GM19468 (cell line): ENCODE data around the gene MED27.
"Not testable (repeated sequence)": the region's sequence is repeated elsewhere in the genome, so short reads cannot be mapped to it uniquely, and the experiment has no call there.

ENCODE experiments used
- ATAC-seq: cut with Tn5 transposase; IDR thresholded peaks from one replicate; pipeline ENCODE4 v1.9.1; 2021; ENCODE audit warnings: mild to moderate bottlenecking, moderate library complexity, moderate number of reproducible peaks; ENCODE audit not compliant: unreplicated experiment; ENCODE audit errors: extremely low read depth

Gene MED27

GRCh38 chr9:132020820-132021510 lies 58.7 kb downstream of the MED27 start:
- no peak for ATAC-seq

- no peak for ATAC-seq
These were observed 59.4 kb downstream of the MED27 start for GRCh38 chr9:132020272-132020671.

GRCh38 chr9:132019702-132020101 lies 60.0 kb downstream of the MED27 start:
- no peak for ATAC-seq

GRCh38 chr9:132018957-132019405 lies 60.7 kb downstream of the MED27 start:
- ATAC-seq = no peak

- ATAC-seq = no peak
These were observed 63.2 kb downstream of the MED27 start for GRCh38 chr9:132016456-132016855.

- no peak for ATAC-seq
These were observed 63.8 kb downstream of the MED27 start for GRCh38 chr9:132015866-132016265.

- no peak for ATAC-seq
These were observed 65.4 kb downstream of the MED27 start for GRCh38 chr9:132014218-132014805.

- ATAC-seq = no peak
These were observed 66.8 kb downstream of the MED27 start for GRCh38 chr9:132012704-132013357.

- ATAC-seq = no peak
These were observed 67.8 kb downstream of the MED27 start for GRCh38 chr9:132011896-132012295.

- ATAC-seq = no peak
These were observed 68.4 kb downstream of the MED27 start for GRCh38 chr9:132011309-132011708.

- ATAC-seq = not testable (repeated sequence)
These were observed 69.5 kb downstream of the MED27 start for GRCh38 chr9:132010201-132010600.

GRCh38 chr9:132008855-132009812 lies 70.5 kb downstream of the MED27 start:
- no peak for ATAC-seq

GRCh38 chr9:132008184-132008803 lies 71.4 kb downstream of the MED27 start:
- no peak for ATAC-seq

- ATAC-seq = no peak
These were observed 72.2 kb downstream of the MED27 start for GRCh38 chr9:132007371-132008025.

- no peak for ATAC-seq
These were observed 72.8 kb downstream of the MED27 start for GRCh38 chr9:132006677-132007370.

GRCh38 chr9:132005899-132006298 lies 73.8 kb downstream of the MED27 start:
- no peak for ATAC-seq

- no peak for ATAC-seq
These were observed 75.3 kb downstream of the MED27 start for GRCh38 chr9:132004323-132004722.

- ATAC-seq = no peak
These were observed 75.8 kb downstream of the MED27 start for GRCh38 chr9:132003896-132004295.

- no peak for ATAC-seq
These were observed 76.4 kb downstream of the MED27 start for GRCh38 chr9:132003319-132003704.
